ENCODE data around the gene HSPA1L. TPM values are rescaled to one million over a fixed set of nuclear protein-coding genes. Genes with fewer than 3 reads are reported as not detected.
A peak's percentile ranks its signal among the peaks of the same experiment; 100 is the strongest.

Gene HSPA1L
- total and polyA plus RNA-seq, 8 donors: 0.46 to 1.2 (median 0.68) TPM

GRCh38 chr6:31778193-31778592 lies 36.9 kb downstream of the HSPA1L start:
- Histone ChIP-seq H3K4me3 (no peak overlapping the region), H3K27me3 (no peaks in the 10 kb centered on the region), H3K36me3 (peaks cover 0 to 32% (median 25%) of the 10 kb centered on the region in 3 donors), H3K27ac (no peak overlapping the region), H3K4me1 (peaks cover 5 to 8% (median 6%) of the 10 kb centered on the region in 3 donors), H3K9me3 (no peaks in the 10 kb centered on the region)
- FAIRE-seq (no peak), ATAC-seq (no peak), DNase-seq (peak in 1 of 6 donors; percentile 47)
- TF ChIP-seq CTCF (IDR thresholded peaks at IDR 0.05): no peak
- WGBS, 2 donors: 86 to 96% methylated on average over 5 of the region's 5 CpGs
- intact Hi-C loops (cut with DNase I): loop anchor here in 1 of 3 donors (10.0 kb wide), 1 partner anchor 57 kb away; no protein-coding TSS in a partner anchor

GRCh38 chr6:31777667-31778050 lies 37.4 kb downstream of the HSPA1L start:
- peak overlapping the region in 3 of 4 donors; percentile 59 to 78 (median 75) for H3K27ac ChIP-seq
- no peaks in the 10 kb centered on the region for H3K27me3 ChIP-seq
- H3K4me1 ChIP-seq: peaks cover 5 to 8% (median 6%) of the 10 kb centered on the region in 3 donors
- FAIRE-seq: no peak
- no peak for ATAC-seq
- H3K9me3 ChIP-seq: no peaks in the 10 kb centered on the region
- DNase-seq: peak in 1 of 6 donors; percentile 34
- TF ChIP-seq CTCF (IDR thresholded peaks at IDR 0.05): no peak
- 79 to 95% methylated on average over 5 of the region's 5 CpGs for WGBS, 2 donors
- peaks cover 0 to 30% (median 20%) of the 10 kb centered on the region in 3 donors for H3K36me3 ChIP-seq
- intact Hi-C loops (cut with DNase I): loop anchor here in 1 of 3 donors (10.0 kb wide), 1 partner anchor 57 kb away; no protein-coding TSS in a partner anchor
- H3K4me3 ChIP-seq: no peak overlapping the region

- Histone ChIP-seq H3K9me3 (no peaks in the 10 kb centered on the region), H3K4me3 (peak within 1 kb of the TSS in 2 of 4 donors; percentile 18 to 31), H3K4me1 (peaks cover 5 to 8% (median 6%) of the 10 kb centered on the region in 3 donors), H3K27me3 (no peaks in the 10 kb centered on the region), H3K27ac (peak within 1 kb of the TSS; percentile 59 to 78 (median 68)), H3K36me3 (peaks cover 0 to 24% (median 15%) of the 10 kb centered on the region in 3 donors)
- ATAC-seq (peak; percentile 77 to 88 (median 84)), DNase-seq (peak; percentile 78 to 93 (median 86)), FAIRE-seq (no peak)
- intact Hi-C loops (cut with DNase I): loop anchor here in 1 of 3 donors (10.0 kb wide), 1 partner anchor 58 kb away; no protein-coding TSS in a partner anchor
- WGBS, 2 donors: 11 to 16% methylated on average over 11 to 15 of the region's 15 CpGs
- TF ChIP-seq CTCF (IDR thresholded peaks at IDR 0.05): no peak
Measured at GRCh38 chr6:31776989-31777666, 38.0 kb downstream of the HSPA1L start, which contains the start of gene VWA7. VWA7 (minus strand) TSS chr6:31777328; CDS start chr6:31776779, 549 bp downstream.

GRCh38 chr6:31776485-31776988 lies 38.5 kb downstream of the HSPA1L start:
- WGBS, 2 donors: 32 to 39% methylated on average over 12 to 14 of the region's 14 CpGs
- Histone ChIP-seq H3K9me3 (no peaks in the 10 kb centered on the region), H3K27me3 (no peaks in the 10 kb centered on the region), H3K4me1 (peaks cover 5 to 8% (median 6%) of the 10 kb centered on the region in 3 donors), H3K36me3 (peaks cover 0 to 23% (median 10%) of the 10 kb centered on the region in 3 donors), H3K27ac (peak overlapping the region; percentile 59 to 78 (median 68)), H3K4me3 (peak overlapping the region in 2 of 4 donors; percentile 18 to 31)
- TF ChIP-seq CTCF (IDR thresholded peaks at IDR 0.05): no peak
- intact Hi-C loops (cut with DNase I): loop anchor here in 1 of 3 donors (10.0 kb wide), 1 partner anchor 58 kb away; no protein-coding TSS in a partner anchor
- FAIRE-seq (no peak), DNase-seq (peak in 2 of 6 donors; percentile 48 to 81), ATAC-seq (peak; percentile 14 to 57 (median 45))

Data from pancreas (tissue), 10 donors.